AG04450 (cell line): ENCODE data around the gene HSD17B12. TPM values are rescaled to one million over a fixed set of nuclear protein-coding genes. Genes with fewer than 3 reads are reported as not detected.

Experiments
- CTCF ChIA-PET: fragments of 300-600, 350-600 bp; formaldehyde crosslinking; extraction: SDS; loops from one replicate; lab custom pipeline; 2022; ENCODE audit warnings: antibody characterized with exemption, inconsistent platforms; lab: Charles Lee
- POLR2A ChIA-PET: fragments of 350-600 bp; formaldehyde crosslinking; extraction: SDS; loops from one replicate; lab custom pipeline; 2021; ENCODE audit warnings: antibody characterized with exemption, inconsistent platforms; lab: Yijun Ruan, JAX
- DNase-seq: peaks from one replicate; pipeline ENCODE4 v3.0.0-alpha.2; 2011; ENCODE audit warnings: low read depth, low spot score
- H3K27ac ChIP-seq: one replicate; pipeline ENCODE4 v1.5.1; 2012; ENCODE audit warnings: low read depth, low read length, control low read depth
- H3K27me3 ChIP-seq: one replicate; pipeline ENCODE4 v1.6.0; 2012; ENCODE audit warnings: low read length; ENCODE audit not compliant: control insufficient read depth, insufficient read depth
- H3K4me3 ChIP-seq: 2 replicates; pipeline ENCODE4 v1.5.1; 2011; ENCODE audit warnings: mild to moderate bottlenecking, low read depth, low read length, control low read depth
- H3K9me3 ChIP-seq: 2 replicates; pipeline ENCODE4 v1.5.1; 2012; ENCODE audit warnings: low read length; ENCODE audit not compliant: control insufficient read depth, insufficient read depth
- CTCF ChIP-seq: IDR thresholded peaks from 2 replicates; pipeline ENCODE4 v1.5.1; 2011; ENCODE audit warnings: low read depth, low read length, control low read depth, inconsistent platforms
- polyA plus RNA-seq: library from polyadenylated mRNA; depleted of rRNA; stranded (reverse); fragments of >200 nt; gene quantifications from 2 replicates; pipeline ENCODE4 v1.2.3, GENCODE V29; 2011

The HSD17B12 gene
- polyA plus RNA-seq, 1 experiment, result 59.3 TPM

GRCh38 chr11:43736502-43737200, 56.1 kb downstream of the HSD17B12 start:
- no peaks in the 10 kb centered on the region for H3K27me3 ChIP-seq
- no peak overlapping the region; the same call in 1 of the 2 replicates for H3K4me3 ChIP-seq
- ChIA-PET POLR2A (interaction anchor here (1.0 kb wide), 1 partner anchor 56 kb away, joined by 3 read pairs; the partner anchor contains the start of gene HSD17B12), CTCF (interaction anchor here (0.9 to 1.8 kb wide), 3 partner anchors 39 to 89 kb away, joined by 3 to 4 read pairs (median 3); partner anchors contain the start of gene HSD17B12)
- TF ChIP-seq CTCF, result no peak
- peak; percentile 39 for DNase-seq
- H3K27ac ChIP-seq, result peak overlapping the region; percentile 72
- no peaks in the 10 kb centered on the region; the same call in none of the 2 replicates for H3K9me3 ChIP-seq

- Histone ChIP-seq H3K27me3 (no peaks in the 10 kb centered on the region), H3K4me3 (no peak overlapping the region), H3K27ac (peak overlapping the region; percentile 72), H3K9me3 (no peaks in the 10 kb centered on the region; the same call in none of the 2 replicates)
- no peak for TF ChIP-seq CTCF
- no peak for DNase-seq
- ChIA-PET CTCF (interaction anchor here (0.8 to 1.8 kb wide), 4 partner anchors 39 to 115 kb away, joined by 3 to 5 read pairs (median 4); partner anchors contain the start of gene HSD17B12), POLR2A (interaction anchor here (1.0 kb wide), 1 partner anchor 57 kb away, joined by 3 read pairs; the partner anchor contains the start of gene HSD17B12)
Observed at GRCh38 chr11:43737201-43737590, 56.7 kb downstream of the HSD17B12 start.

- DNase-seq, result peak; percentile 65
- Histone ChIP-seq H3K27ac (no peak overlapping the region), H3K4me3 (no peak overlapping the region), H3K27me3 (no peaks in the 10 kb centered on the region), H3K9me3 (no peaks in the 10 kb centered on the region; the same call in none of the 2 replicates)
- POLR2A ChIA-PET, result interaction anchor here (0.8 to 1.0 kb wide), 2 partner anchors 58 to 63 kb away, joined by 3 to 4 read pairs; partner anchors contain the start of gene HSD17B12
- no peak for TF ChIP-seq CTCF
- CTCF ChIA-PET, result no interaction called here
Observed at GRCh38 chr11:43738600-43739409, 58.3 kb downstream of the HSD17B12 start.

GRCh38 chr11:43746670-43747069, 66.1 kb downstream of the HSD17B12 start:
- no peaks in the 10 kb centered on the region for H3K9me3 ChIP-seq
- H3K27ac ChIP-seq, result no peak overlapping the region
- no peak for TF ChIP-seq CTCF
- no peak overlapping the region for H3K4me3 ChIP-seq
- no peak for DNase-seq
- ChIA-PET POLR2A (no interaction called here), CTCF (interaction anchor here (1.2 kb wide), 1 partner anchor 174 kb away, joined by 3 read pairs; no protein-coding TSS in a partner anchor)
- H3K27me3 ChIP-seq, result no peaks in the 10 kb centered on the region
